Trophoblast cell (in vitro differentiated cells and primary cell): ENCODE data around the gene ABCC10.
A peak's percentile ranks its signal among the peaks of the same experiment; 100 is the strongest.

Source experiments
- DNase-seq, 2 donors: peaks; one replicate each; pipeline ENCODE4 v3.0.0-alpha.2; 2016
- H2AFZ ChIP-seq: 2 replicates; pipeline ENCODE4 v1.6.1; 2013; ENCODE audit warnings: low read length, moderate library complexity, mild to moderate bottlenecking; ENCODE audit not compliant: insufficient read depth, poor library complexity
- H2AK5ac ChIP-seq: 2 replicates; pipeline ENCODE4 v1.6.1; 2013; ENCODE audit warnings: mild to moderate bottlenecking, low read length
- H2BK120ac ChIP-seq: 2 replicates; pipeline ENCODE4 v1.6.1; 2013; ENCODE audit warnings: low read length, mild to moderate bottlenecking, moderate library complexity; ENCODE audit not compliant: insufficient read depth, poor library complexity
- H2BK12ac ChIP-seq: 2 replicates; pipeline ENCODE4 v1.6.1; 2013; ENCODE audit warnings: mild to moderate bottlenecking, low read length, moderate library complexity
- H2BK5ac ChIP-seq: 2 replicates; pipeline ENCODE4 v1.6.1; 2013; ENCODE audit warnings: low read length, low read depth, moderate library complexity, mild to moderate bottlenecking; ENCODE audit not compliant: poor library complexity
- H3K14ac ChIP-seq: 2 replicates; pipeline ENCODE4 v1.6.1; 2013; ENCODE audit warnings: mild to moderate bottlenecking, low read length
- H3K18ac ChIP-seq: 2 replicates; pipeline ENCODE4 v1.6.1; 2013; ENCODE audit warnings: mild to moderate bottlenecking, low read length
- H3K23ac ChIP-seq: 2 replicates; pipeline ENCODE4 v1.6.1; 2013; ENCODE audit warnings: low read length
- H3K27ac ChIP-seq: 2 replicates; pipeline ENCODE4 v1.5.1; 2013; ENCODE audit warnings: low read depth, mild to moderate bottlenecking, inconsistent platforms, low read length, moderate library complexity
- H3K27me3 ChIP-seq: 2 replicates; pipeline ENCODE4 v1.6.1; 2013; ENCODE audit warnings: inconsistent platforms, mild to moderate bottlenecking, low read length, moderate library complexity; ENCODE audit not compliant: insufficient read depth
- H3K36me3 ChIP-seq, 2 experiments: 1 replicate in 1 of 2; 2 replicates in 1 of 2; pipeline ENCODE4 v1.6.1; 2013; ENCODE audit warnings: low read length in 2 of 2, mild to moderate bottlenecking in 2 of 2, moderate library complexity in 1 of 2; ENCODE audit not compliant: insufficient read depth in 2 of 2, control insufficient read depth in 1 of 2
- H3K4ac ChIP-seq: 2 replicates; pipeline ENCODE4 v1.6.1; 2013; ENCODE audit warnings: low read depth, mild to moderate bottlenecking, low read length, moderate library complexity
- H3K4me1 ChIP-seq, 2 experiments: 1 replicate in 1 of 2; 2 replicates in 1 of 2; pipeline ENCODE4 v1.6.1; 2013; ENCODE audit warnings: low read length in 2 of 2, mild to moderate bottlenecking in 2 of 2, moderate library complexity in 1 of 2; ENCODE audit not compliant: insufficient read depth in 2 of 2, control insufficient read depth in 1 of 2
- H3K4me2 ChIP-seq: 2 replicates; pipeline ENCODE4 v1.6.1; 2013; ENCODE audit warnings: inconsistent platforms, mild to moderate bottlenecking, low read length, moderate library complexity
- H3K4me3 ChIP-seq: 2 replicates; pipeline ENCODE4 v1.5.1; 2013; ENCODE audit warnings: mild to moderate bottlenecking, low read depth, low read length, inconsistent platforms
- H3K79me1 ChIP-seq: one replicate; pipeline ENCODE4 v1.6.1; 2013; ENCODE audit warnings: low read length
- H3K79me2 ChIP-seq: 2 replicates; pipeline ENCODE4 v1.6.1; 2013; ENCODE audit warnings: low read length, mild to moderate bottlenecking; ENCODE audit not compliant: control insufficient read depth, insufficient read depth, poor library complexity
- H3K9ac ChIP-seq: 2 replicates; pipeline ENCODE4 v1.6.1; 2013; ENCODE audit warnings: mild to moderate bottlenecking, low read length
- H3K9me3 ChIP-seq: 2 replicates; pipeline ENCODE4 v1.6.1; 2013; ENCODE audit warnings: low read depth, mild to moderate bottlenecking, control low read depth, inconsistent platforms, low read length; ENCODE audit not compliant: insufficient read depth
- H4K12ac ChIP-seq: 2 replicates; pipeline ENCODE4 v1.6.1; 2013; ENCODE audit warnings: low read depth, mild to moderate bottlenecking, low read length, moderate library complexity
- H4K8ac ChIP-seq: 2 replicates; pipeline ENCODE4 v1.6.1; 2013; ENCODE audit warnings: low read depth, mild to moderate bottlenecking, low read length, moderate library complexity
- H4K91ac ChIP-seq: one replicate; pipeline ENCODE4 v1.6.1; 2013; ENCODE audit warnings: low read depth, mild to moderate bottlenecking, low read length, moderate library complexity
- WGBS: extraction: QIAGEN DNeasy Blood & Tissue Kit; methylation state at CpG from one replicate; pipeline ENCODE4 v1.1.7; 2013; ENCODE audit warnings: missing lambda C conversion rate; ENCODE audit not compliant: insufficient read length, insufficient coverage; ENCODE audit errors: extremely low coverage; 5-methylcytosine and 5-hydroxymethylcytosine counted together

The ABCC10 gene

DNA sequence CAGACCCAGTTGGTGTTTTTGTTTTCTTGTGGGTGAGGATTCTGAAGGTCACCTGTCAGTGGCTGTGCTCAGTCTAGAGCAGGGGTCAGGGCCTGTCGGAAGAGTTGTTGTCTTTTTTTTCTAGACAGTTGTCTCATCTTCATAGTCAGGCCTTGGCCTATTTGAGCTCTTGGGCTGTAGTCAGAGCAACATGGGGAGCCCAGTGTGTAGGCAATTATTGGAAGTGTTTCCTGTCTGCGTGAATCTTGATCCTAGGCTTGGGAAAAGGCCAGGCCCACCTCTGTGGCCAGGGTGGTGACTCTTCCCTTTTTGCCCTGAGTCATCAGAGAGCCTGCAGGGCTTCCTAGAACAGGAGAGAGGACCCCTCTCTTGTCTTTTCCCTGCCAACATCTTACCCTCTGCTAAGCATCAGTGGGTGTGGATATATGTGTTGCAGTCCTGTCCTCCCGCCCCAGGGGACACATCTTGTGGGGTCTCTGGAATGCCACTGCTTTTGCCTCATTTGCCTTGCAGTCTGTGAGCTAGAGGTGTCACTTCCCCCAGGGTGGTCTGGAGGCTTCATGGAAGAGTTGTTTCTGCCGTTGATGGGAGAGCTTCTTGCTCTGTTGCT is 61.4 kb downstream of the ABCC10 start:
- H3K23ac ChIP-seq = no peak overlapping the region
- H3K27me3 ChIP-seq = no peaks in the 10 kb centered on the region
- peak overlapping the region; percentile 18 for H3K27ac ChIP-seq
- peak overlapping the region; percentile 17 for H3K4ac ChIP-seq
- H3K4me3 ChIP-seq = no peak overlapping the region
- H2BK120ac ChIP-seq = no peak overlapping the region
- no peaks in the 10 kb centered on the region for H3K9me3 ChIP-seq
- no CpG with 5 or more reads among the region's 4 CpGs for WGBS
- DNase-seq = no peak
- no peak overlapping the region for H3K14ac ChIP-seq
- no peak overlapping the region for H4K8ac ChIP-seq
- peaks cover 18 to 23% of the 10 kb centered on the region in 2 experiments for H3K4me1 ChIP-seq
- H3K36me3 ChIP-seq = no peaks in the 10 kb centered on the region
- H4K91ac ChIP-seq = peak overlapping the region; percentile 5
- no peak overlapping the region for H3K9ac ChIP-seq
- no peak overlapping the region for H2BK12ac ChIP-seq
- H3K18ac ChIP-seq = no peak overlapping the region
- no peaks in the 10 kb centered on the region for H3K79me1 ChIP-seq
- H4K12ac ChIP-seq = no peak overlapping the region
- no peak overlapping the region for H2AK5ac ChIP-seq
- H2AFZ ChIP-seq = no peak overlapping the region
- no peaks in the 10 kb centered on the region for H3K79me2 ChIP-seq
- no peak overlapping the region for H3K4me2 ChIP-seq
- no peak overlapping the region for H2BK5ac ChIP-seq

DNA sequence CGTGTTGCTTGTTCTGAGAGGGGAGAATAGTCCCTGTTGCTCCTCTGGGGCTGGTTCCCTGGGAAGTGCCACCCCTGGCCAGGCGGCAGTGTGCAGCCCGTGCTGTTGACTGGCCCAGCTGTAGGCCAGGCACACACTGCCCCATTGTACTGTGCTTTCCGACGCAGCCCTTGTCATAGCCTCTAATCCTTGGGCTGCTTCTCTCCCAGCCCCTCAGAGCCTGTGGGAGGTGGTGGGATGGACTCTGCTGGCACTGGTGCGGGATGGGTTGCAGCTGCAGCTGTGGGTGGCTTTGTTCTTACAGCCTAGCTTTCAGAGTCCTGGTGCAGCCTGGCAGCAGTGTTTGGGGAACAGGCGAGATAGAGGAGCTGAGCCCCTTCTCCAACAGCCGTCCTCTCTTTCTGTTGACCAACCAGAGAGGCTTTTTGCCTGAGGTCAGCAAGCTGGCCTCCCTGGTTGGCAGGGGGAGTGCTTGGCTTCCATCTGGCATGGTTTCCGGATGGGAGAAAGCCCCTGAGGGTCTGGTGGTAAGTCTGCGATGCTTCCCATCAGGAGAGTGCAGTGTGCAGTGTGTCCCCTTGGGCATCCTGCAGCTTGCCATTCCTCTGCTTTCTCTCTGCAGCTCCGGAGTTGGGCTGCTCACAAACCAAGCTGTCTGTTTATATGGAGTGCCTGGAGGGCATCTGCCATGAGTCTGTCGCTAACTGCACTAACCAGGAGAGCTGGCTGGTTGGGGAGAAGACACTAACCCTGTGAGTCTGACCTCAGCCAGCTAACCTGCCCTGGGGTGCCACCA is 62.1 kb downstream of the ABCC10 start:
- Histone ChIP-seq H3K18ac (no peak overlapping the region), H3K4me2 (peak overlapping the region; percentile 22), H2AK5ac (no peak overlapping the region), H3K9me3 (no peaks in the 10 kb centered on the region), H3K79me2 (no peaks in the 10 kb centered on the region), H3K14ac (no peak overlapping the region), H2BK120ac (no peak overlapping the region), H2AFZ (no peak overlapping the region), H3K9ac (no peak overlapping the region), H2BK5ac (no peak overlapping the region), H2BK12ac (no peak overlapping the region), H3K4ac (no peak overlapping the region), H4K91ac (peak overlapping the region; percentile 5), H3K27ac (peak overlapping the region; percentile 18), H4K8ac (no peak overlapping the region), H3K27me3 (no peaks in the 10 kb centered on the region), H3K4me3 (no peak overlapping the region), H3K23ac (no peak overlapping the region), H3K4me1 (peaks cover 23 to 29% of the 10 kb centered on the region in 2 experiments), H3K79me1 (no peaks in the 10 kb centered on the region), H4K12ac (no peak overlapping the region), H3K36me3 (no peaks in the 10 kb centered on the region)
- no CpG with 5 or more reads among the region's 12 CpGs for WGBS
- DNase-seq = peak; percentile 58 to 66

DNA sequence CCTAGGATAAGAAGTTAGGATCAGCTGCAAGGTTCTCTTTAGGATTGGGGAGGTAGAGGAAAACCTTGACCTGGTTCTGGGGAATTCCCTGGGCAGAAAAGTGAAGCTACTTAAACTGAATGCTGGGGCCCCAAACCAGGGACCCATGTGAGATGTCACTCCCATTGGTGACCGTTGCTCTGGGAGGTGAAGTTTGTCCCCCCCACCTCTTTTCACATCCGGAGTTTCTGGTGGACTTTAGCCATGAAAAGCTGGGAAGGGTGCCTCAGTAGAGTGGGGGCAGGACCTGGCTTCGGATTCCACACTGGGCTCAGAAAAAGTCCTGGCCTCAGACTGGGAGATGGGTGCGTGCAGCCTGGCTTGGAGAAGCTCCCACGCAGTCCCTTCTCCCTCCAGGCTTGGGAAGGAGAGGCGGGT is 63.2 kb downstream of the ABCC10 start:
- no peaks in the 10 kb centered on the region for H3K36me3 ChIP-seq
- H3K14ac ChIP-seq = no peak overlapping the region
- no peaks in the 10 kb centered on the region for H3K9me3 ChIP-seq
- H4K91ac ChIP-seq = no peak overlapping the region
- WGBS = no CpG with 5 or more reads among the region's 6 CpGs
- no peak overlapping the region for H3K18ac ChIP-seq
- peaks cover 2% of the 10 kb centered on the region for H3K79me2 ChIP-seq
- no peak overlapping the region for H3K23ac ChIP-seq
- no peak overlapping the region for H4K8ac ChIP-seq
- no peak overlapping the region for H4K12ac ChIP-seq
- H2BK5ac ChIP-seq = no peak overlapping the region
- H3K4me1 ChIP-seq = peaks cover 33 to 40% of the 10 kb centered on the region in 2 experiments
- no peak overlapping the region for H3K4ac ChIP-seq
- no peaks in the 10 kb centered on the region for H3K27me3 ChIP-seq
- no peak overlapping the region for H2BK12ac ChIP-seq
- no peak overlapping the region for H3K4me3 ChIP-seq
- H2BK120ac ChIP-seq = no peak overlapping the region
- DNase-seq = no peak
- no peak overlapping the region for H3K4me2 ChIP-seq
- H2AFZ ChIP-seq = no peak overlapping the region
- H2AK5ac ChIP-seq = no peak overlapping the region
- no peak overlapping the region for H3K9ac ChIP-seq
- peaks cover 6% of the 10 kb centered on the region for H3K79me1 ChIP-seq
- no peak overlapping the region for H3K27ac ChIP-seq

DNA sequence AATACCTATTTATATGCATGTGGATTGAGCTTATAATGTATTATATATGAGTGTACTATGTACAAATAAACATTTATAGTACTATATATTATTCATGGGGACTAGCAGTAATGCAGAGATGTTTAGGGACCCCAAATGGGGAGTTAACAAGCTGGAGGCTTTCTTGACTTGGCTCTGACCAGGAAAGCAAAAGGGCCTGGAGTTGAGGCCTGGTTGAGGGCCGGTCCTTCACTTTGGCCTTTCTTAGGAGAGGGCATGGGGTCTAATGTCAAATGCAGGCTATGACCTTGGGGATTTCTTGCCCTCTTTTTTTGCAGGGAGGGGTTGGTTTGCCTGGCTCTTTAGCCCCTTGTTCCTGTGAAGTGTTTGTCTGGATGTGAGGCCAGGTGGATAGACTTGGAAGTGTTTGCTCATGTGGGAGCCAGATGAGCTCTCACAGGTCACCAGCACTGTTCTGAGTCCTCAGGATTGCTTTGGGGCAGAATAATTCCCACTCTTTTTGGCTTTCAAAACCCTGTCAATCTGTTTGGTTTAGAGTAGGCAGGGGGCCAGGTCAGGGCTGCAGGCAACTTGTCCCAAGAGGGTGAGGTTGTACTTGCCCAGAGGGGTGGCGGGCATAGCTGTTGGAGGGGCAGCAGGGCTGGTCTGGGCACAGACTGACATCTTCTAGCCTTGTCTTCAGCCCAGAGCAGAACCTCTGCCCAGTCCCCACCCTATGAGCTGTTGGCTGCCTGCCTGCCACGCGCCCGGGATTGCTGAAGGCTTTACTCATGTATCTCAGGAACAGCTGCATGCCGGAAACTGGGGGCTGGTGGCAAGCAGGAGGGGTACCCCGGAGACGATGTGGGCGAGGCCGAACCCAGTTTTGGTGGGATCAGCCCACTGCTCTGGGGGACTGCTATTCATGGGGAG is 64.7 kb downstream of the ABCC10 start:
- no peak for DNase-seq
- H4K91ac ChIP-seq = no peak overlapping the region
- H3K4me1 ChIP-seq = peaks cover 45 to 54% of the 10 kb centered on the region in 2 experiments
- no peak overlapping the region for H3K14ac ChIP-seq
- no peaks in the 10 kb centered on the region for H3K9me3 ChIP-seq
- no peak overlapping the region for H3K4ac ChIP-seq
- H3K18ac ChIP-seq = no peak overlapping the region
- H3K4me3 ChIP-seq = no peak overlapping the region
- no peak overlapping the region for H3K9ac ChIP-seq
- no peak overlapping the region for H3K27ac ChIP-seq
- H3K4me2 ChIP-seq = no peak overlapping the region
- H2AFZ ChIP-seq = no peak overlapping the region
- H2BK120ac ChIP-seq = no peak overlapping the region
- H4K12ac ChIP-seq = no peak overlapping the region
- H2BK12ac ChIP-seq = no peak overlapping the region
- H3K23ac ChIP-seq = no peak overlapping the region
- no peak overlapping the region for H2BK5ac ChIP-seq
- H2AK5ac ChIP-seq = no peak overlapping the region
- no peaks in the 10 kb centered on the region for H3K27me3 ChIP-seq
- no peaks in the 10 kb centered on the region for H3K36me3 ChIP-seq
- H3K79me1 ChIP-seq = peaks cover 9% of the 10 kb centered on the region
- no CpG with 5 or more reads among the region's 10 CpGs for WGBS
- peaks cover 2% of the 10 kb centered on the region for H3K79me2 ChIP-seq
- no peak overlapping the region for H4K8ac ChIP-seq
